Measurements from ENCODE around the gene GPHN. TPM values are rescaled to one million over a fixed set of nuclear protein-coding genes. Genes with fewer than 3 reads are reported as not detected.

The GPHN gene
- total and polyA plus RNA-seq, 10 of the 15 experiments (the other 5 are each of a cell fraction or from before 2014, with no cell fraction given) = 22.3 to 48.8 (median 33.1) TPM

- no peak overlapping the region for H2AFZ ChIP-seq (ENCODE audit: control insufficient read depth, low read depth, low read length)
- POLR2A ChIA-PET = no interaction called here
- no peaks in the 10 kb centered on the region for H3K4me1 ChIP-seq (ENCODE audit: control insufficient read depth, insufficient read depth, low read length)
- no peak overlapping the region for H3K9ac ChIP-seq (ENCODE audit: control insufficient read depth, insufficient read depth, low read length)
- CTCF ChIA-PET = interaction anchor here (0.6 to 1.0 kb wide), 2 partner anchors 11 to 263 kb away, joined by 3 read pairs; no protein-coding TSS in a partner anchor
- no peaks in the 10 kb centered on the region for H3K27me3 ChIP-seq (replicated peaks in 1 of 2; ENCODE audit: control insufficient read depth in 2 of 2, insufficient read depth in 2 of 2, low read length in 1 of 2)
- peaks cover 0 to 1% of the 10 kb centered on the region in 2 experiments; a peak in 1 of 4 replicates for H3K36me3 ChIP-seq (ENCODE audit: control insufficient read depth in 2 of 2, insufficient read depth in 2 of 2, low read length in 1 of 2)
- no peaks in the 10 kb centered on the region; the same call in 1 of the 3 replicates for H3K9me3 ChIP-seq (replicated peaks; ENCODE audit: control insufficient read depth, insufficient read depth, low read length)
- H3K4me3 ChIP-seq = no peak overlapping the region
- no peak for FAIRE-seq
- no peak overlapping the region for H3K4me2 ChIP-seq (ENCODE audit: control insufficient read depth, insufficient read depth)
- SMC1A ChIA-PET (ENCODE audit: uncharacterized antibody, unreplicated experiment) = no interaction called here
- H3K27ac ChIP-seq (ENCODE audit: control insufficient read depth, insufficient read depth) = no peak overlapping the region
- H4K20me1 ChIP-seq (ENCODE audit: control insufficient read depth, insufficient read depth) = no peaks in the 10 kb centered on the region
- no peaks in the 10 kb centered on the region for H3K79me2 ChIP-seq (ENCODE audit: control insufficient read depth, insufficient read depth, low read length)
- DNase-seq (ENCODE audit: low read depth, low spot score) = no peak
- no TSS peak for BruUV-seq (replicated peaks)
- RAD21 ChIA-PET (ENCODE audit: unreplicated experiment) = interaction anchor here (0.6 to 0.9 kb wide), 2 partner anchors 316 to 607 kb away, joined by 3 read pairs; no protein-coding TSS in a partner anchor
- intact Hi-C loops (cut with micrococcal nuclease; ENCODE audit: unreplicated experiment) = no loop called here
- ATAC-seq = no peak
- in situ Hi-C loops (cut with MboI) = no loop called here
- no peak for TF ChIP-seq E2F4 (IDR thresholded peaks at IDR 0.05; ENCODE audit: low read depth, low read length)
- TF ChIP-seq BCL3 (IDR thresholded peaks at IDR 0.05; ENCODE audit: borderline replicate concordance, insufficient read depth, low read depth, low read length, poor library complexity, severe bottlenecking) = no peak
- TF ChIP-seq IKZF1 (conservative IDR thresholded peaks at IDR 0.05) = no peak
- TF ChIP-seq JUND (IDR thresholded peaks at IDR 0.05; ENCODE audit: low read depth, low read length) = no peak
- no peak for TF ChIP-seq IRF4 (IDR thresholded peaks at IDR 0.05; ENCODE audit: low read depth, low read length)
- no peak for TF ChIP-seq SREBF2 (IDR thresholded peaks at IDR 0.05; ENCODE audit: low read length)
- TF ChIP-seq BCLAF1 (IDR thresholded peaks at IDR 0.05) = no peak
- no peak for TF ChIP-seq SMARCA5 (IDR thresholded peaks at IDR 0.05)
- no peak for TF ChIP-seq YY1 (IDR thresholded peaks at IDR 0.05; ENCODE audit: low read depth, low read length)
- TF ChIP-seq ATF7 (IDR thresholded peaks at IDR 0.05; ENCODE audit: low read depth) = no peak
- no peak for TF ChIP-seq NFXL1 (IDR thresholded peaks at IDR 0.05; ENCODE audit: borderline replicate concordance)
- no peak for TF ChIP-seq ZZZ3 (IDR thresholded peaks at IDR 0.05; ENCODE audit: control insufficient read depth, insufficient read length, low read depth)
- TF ChIP-seq HDAC2 (IDR thresholded peaks at IDR 0.05) = no peak
- no peak for TF ChIP-seq CTCF (IDR thresholded peaks at IDR 0.05 in 2 of 3, conservative IDR thresholded peaks at IDR 0.05 in 1 of 3; ENCODE audit: control insufficient read depth in 2 of 3, extremely low read depth in 1 of 3, insufficient read depth in 1 of 3, low read depth in 3 of 3, low read length in 3 of 3)
- no peak for TF ChIP-seq PBX3 (IDR thresholded peaks at IDR 0.05; ENCODE audit: insufficient replicate concordance, low read depth, low read length)
- TF ChIP-seq ELK1 (IDR thresholded peaks at IDR 0.05; ENCODE audit: low read depth, low read length) = no peak
Observed at GRCh38 chr14:66965831-66966230, 457.9 kb downstream of the GPHN start.
